ENCODE data around the gene OXTR. TPM values are rescaled to one million over a fixed set of nuclear protein-coding genes. Genes with fewer than 3 reads are reported as not detected.

OXTR gene
- polyA plus RNA-seq, 1 donor (not counting 4 experiments of a cell fraction or from before 2014, with no cell fraction given) = 0.16 TPM

- Histone ChIP-seq H3K9ac (ENCODE audit: control insufficient read depth, extremely low read depth, insufficient read depth, low read length) (no peak overlapping the region), H3K79me2 (ENCODE audit: control insufficient read depth, insufficient read depth, low read length) (no peaks in the 10 kb centered on the region), H3K27ac (ENCODE audit: control insufficient read depth, insufficient read depth, low read length) (no peak overlapping the region), H3K4me2 (ENCODE audit: control insufficient read depth, extremely low read depth, insufficient read depth, low read depth, low read length) (no peak overlapping the region), H2AFZ (ENCODE audit: control insufficient read depth, low read length) (no peak overlapping the region), H3K27me3 (ENCODE audit: control insufficient read depth, extremely low read depth, insufficient read depth, low read length) (no peaks in the 10 kb centered on the region), H3K4me1 (ENCODE audit: control insufficient read depth, extremely low read depth, insufficient read depth, low read length) (no peaks in the 10 kb centered on the region), H3K36me3 (ENCODE audit: control insufficient read depth in 2 of 2, extremely low read depth in 1 of 2, insufficient read depth in 2 of 2, low read length in 2 of 2) (no peaks in the 10 kb centered on the region), H3K9me1 (ENCODE audit: control insufficient read depth, extremely low read depth, insufficient read depth, low read length) (no peaks in the 10 kb centered on the region), H4K20me1 (ENCODE audit: control insufficient read depth, extremely low read depth, insufficient read depth, low read length) (no peaks in the 10 kb centered on the region), H3K9me3 (ENCODE audit: control insufficient read depth, low read depth, low read length) (no peaks in the 10 kb centered on the region), H3K4me3 (ENCODE audit: control insufficient read depth in 2 of 3, extremely low read depth in 1 of 3, insufficient read depth in 2 of 3, low read depth in 1 of 3, low read length in 3 of 3) (no peak overlapping the region)
- TF ChIP-seq CTCF (optimal IDR thresholded peaks at IDR 0.05 in 1 of 3, IDR thresholded peaks at IDR 0.05 in 1 of 3, conservative IDR thresholded peaks at IDR 0.05 in 1 of 3; ENCODE audit: extremely low read depth in 1 of 3, insufficient read depth in 2 of 3, low read length in 3 of 3) (no peak), EZH2 (IDR thresholded peaks at IDR 0.05; ENCODE audit: low read length) (no peak)
- DNase-seq (ENCODE audit: low read depth, low spot score) (no peak), FAIRE-seq (no peak)
- dilution Hi-C loops (cut with MboI; ENCODE audit: extremely low pct_ligation_motif_present, low sequenced_read_pairs) = no loop called here
These were observed 10.2 kb downstream of the OXTR start for GRCh38 chr3:8759038-8759707.

GRCh38 chr3:8757551-8758518 is 11.6 kb downstream of the OXTR start:
- H3K4me2 ChIP-seq (ENCODE audit: control insufficient read depth, extremely low read depth, insufficient read depth, low read depth, low read length) = no peak overlapping the region
- no peaks in the 10 kb centered on the region for H3K27me3 ChIP-seq (ENCODE audit: control insufficient read depth, extremely low read depth, insufficient read depth, low read length)
- FAIRE-seq (no peak), DNase-seq (ENCODE audit: low read depth, low spot score) (no peak)
- H3K4me3 ChIP-seq (ENCODE audit: control insufficient read depth in 2 of 3, extremely low read depth in 1 of 3, insufficient read depth in 2 of 3, low read depth in 1 of 3, low read length in 3 of 3) = no peak overlapping the region
- no peak for TF ChIP-seq EZH2 (IDR thresholded peaks at IDR 0.05; ENCODE audit: low read length)
- TF ChIP-seq CTCF (optimal IDR thresholded peaks at IDR 0.05 in 1 of 3, IDR thresholded peaks at IDR 0.05 in 1 of 3, conservative IDR thresholded peaks at IDR 0.05 in 1 of 3; ENCODE audit: extremely low read depth in 1 of 3, insufficient read depth in 2 of 3, low read length in 3 of 3) = no peak
- no peaks in the 10 kb centered on the region for H3K36me3 ChIP-seq (ENCODE audit: control insufficient read depth in 2 of 2, extremely low read depth in 1 of 2, insufficient read depth in 2 of 2, low read length in 2 of 2)
- H3K27ac ChIP-seq (ENCODE audit: control insufficient read depth, insufficient read depth, low read length) = no peak overlapping the region
- H2AFZ ChIP-seq (ENCODE audit: control insufficient read depth, low read length) = no peak overlapping the region
- no peaks in the 10 kb centered on the region for H3K79me2 ChIP-seq (ENCODE audit: control insufficient read depth, insufficient read depth, low read length)
- dilution Hi-C loops (cut with MboI; ENCODE audit: extremely low pct_ligation_motif_present, low sequenced_read_pairs) = no loop called here
- no peak overlapping the region for H3K9ac ChIP-seq (ENCODE audit: control insufficient read depth, extremely low read depth, insufficient read depth, low read length)
- no peaks in the 10 kb centered on the region for H3K9me1 ChIP-seq (ENCODE audit: control insufficient read depth, extremely low read depth, insufficient read depth, low read length)
- H4K20me1 ChIP-seq (ENCODE audit: control insufficient read depth, extremely low read depth, insufficient read depth, low read length) = no peaks in the 10 kb centered on the region
- H3K9me3 ChIP-seq (ENCODE audit: control insufficient read depth, low read depth, low read length) = no peaks in the 10 kb centered on the region
- H3K4me1 ChIP-seq (ENCODE audit: control insufficient read depth, extremely low read depth, insufficient read depth, low read length) = no peaks in the 10 kb centered on the region
